ENCODE measurements around the gene EIF4EBP2.

EIF4EBP2 gene

DNA sequence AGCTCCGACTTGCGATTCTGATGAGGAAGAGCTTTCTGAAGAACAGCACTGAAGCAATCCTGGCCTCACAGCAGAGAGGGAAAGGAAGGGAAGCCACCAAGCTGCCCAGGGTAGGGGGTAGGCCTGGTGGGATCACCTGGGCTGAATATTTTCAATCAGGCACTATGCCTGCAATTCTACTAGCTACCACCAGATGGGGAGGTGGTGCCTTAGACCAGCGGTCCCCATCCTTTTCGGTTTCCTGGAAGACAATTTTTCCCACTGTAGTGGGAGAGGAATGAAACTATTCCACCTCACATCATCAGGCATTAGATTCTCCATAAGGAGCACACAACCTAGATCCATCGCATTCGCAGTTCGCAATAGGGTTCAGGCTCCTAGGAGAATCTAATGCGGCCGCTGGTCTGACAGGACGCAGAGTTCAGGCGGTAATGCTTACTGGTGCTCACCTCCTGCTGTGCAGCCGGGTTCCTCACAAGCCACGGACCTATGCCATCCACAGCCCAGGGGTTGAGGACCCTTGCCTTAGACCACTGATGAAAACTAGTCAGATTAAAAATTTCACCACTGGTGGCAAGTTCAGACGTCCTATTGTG is 24.3 kb upstream of the EIF4EBP2 start:
- no peak for DNase-seq

- no peak for DNase-seq
Measured at GRCh38 chr10:70380350-70381135, 23.4 kb upstream of the EIF4EBP2 start.

- no peak for DNase-seq
Measured at GRCh38 chr10:70381471-70382421, 22.2 kb upstream of the EIF4EBP2 start.

- DNase-seq = no peak
Measured at GRCh38 chr10:70391654-70392053, 12.3 kb upstream of the EIF4EBP2 start.

DNA sequence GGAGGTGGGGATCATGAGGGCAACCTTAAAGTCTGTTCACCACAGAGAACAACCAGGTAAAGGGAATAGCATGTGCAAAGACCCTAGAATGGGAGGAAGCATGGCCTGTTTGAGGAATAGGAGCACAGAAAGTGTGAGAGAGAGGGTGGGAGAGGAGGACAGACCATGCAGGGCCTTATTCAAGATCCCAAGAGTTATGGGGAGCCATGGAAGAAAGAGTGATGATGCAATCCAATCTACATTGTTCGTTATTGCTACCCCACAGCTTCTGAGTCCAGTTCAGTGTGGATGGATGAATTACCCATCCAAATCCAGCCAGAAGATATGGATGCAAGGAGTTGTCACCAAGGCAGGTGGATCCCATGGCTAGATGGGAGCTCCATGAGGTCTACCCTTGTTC is 7.8 kb upstream of the EIF4EBP2 start:
- DNase-seq = no peak

DNA sequence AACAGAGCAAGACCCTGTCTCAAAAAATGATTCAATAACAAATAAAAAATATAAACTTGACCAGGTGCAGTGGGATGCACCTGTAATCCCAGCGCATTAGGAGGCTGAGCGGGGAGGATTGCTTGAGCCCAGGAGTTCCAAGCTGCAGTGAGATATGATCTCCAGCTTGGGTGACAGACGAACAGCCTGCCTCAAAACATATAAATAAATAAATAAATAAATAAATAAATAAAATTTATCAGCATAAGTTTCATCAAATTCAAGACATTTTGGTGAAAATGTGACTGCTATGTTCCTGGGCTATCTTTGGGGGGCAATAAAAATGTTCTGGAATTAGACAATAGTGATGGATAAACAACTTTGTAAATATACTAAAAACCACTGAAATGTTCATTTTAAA is 4.8 kb upstream of the EIF4EBP2 start:
- DNase-seq = no peak

DNA sequence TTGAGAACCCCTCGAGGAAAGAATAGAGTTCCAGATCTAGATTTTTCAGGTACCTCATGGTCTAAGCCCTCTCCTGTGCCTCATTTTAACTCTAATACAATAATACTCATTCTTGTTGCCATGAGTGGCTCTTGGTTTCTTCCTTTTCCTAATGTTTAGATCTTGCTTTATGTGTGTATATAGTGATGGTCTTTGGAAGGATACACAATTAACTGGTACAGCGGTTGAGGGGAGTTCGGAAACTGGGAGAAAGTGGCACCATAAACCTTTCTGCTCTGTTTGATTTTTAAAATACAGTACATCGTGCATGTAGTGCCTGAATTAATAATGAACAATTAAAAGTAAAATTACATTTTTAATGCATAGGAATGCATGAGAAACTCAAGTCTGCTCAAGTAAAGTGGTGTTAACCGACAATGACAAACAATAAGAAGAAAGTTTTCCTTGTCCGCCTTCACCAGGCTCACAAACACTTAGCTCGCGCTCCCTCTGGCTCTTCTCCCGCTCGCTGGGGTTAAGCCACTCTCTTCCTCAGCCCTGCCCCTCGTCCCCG is 386 bp upstream of the EIF4EBP2 start:
- DNase-seq = no peak

- DNase-seq = no peak
Measured at GRCh38 chr10:70404787-70405036, 767 bp downstream of the EIF4EBP2 start.

GRCh38 chr10:70405037-70405824 is 1.3 kb downstream of the EIF4EBP2 start:
- DNase-seq = peak; percentile 11

- DNase-seq = no peak
Measured at GRCh38 chr10:70409772-70410171, 5.8 kb downstream of the EIF4EBP2 start.

DNA sequence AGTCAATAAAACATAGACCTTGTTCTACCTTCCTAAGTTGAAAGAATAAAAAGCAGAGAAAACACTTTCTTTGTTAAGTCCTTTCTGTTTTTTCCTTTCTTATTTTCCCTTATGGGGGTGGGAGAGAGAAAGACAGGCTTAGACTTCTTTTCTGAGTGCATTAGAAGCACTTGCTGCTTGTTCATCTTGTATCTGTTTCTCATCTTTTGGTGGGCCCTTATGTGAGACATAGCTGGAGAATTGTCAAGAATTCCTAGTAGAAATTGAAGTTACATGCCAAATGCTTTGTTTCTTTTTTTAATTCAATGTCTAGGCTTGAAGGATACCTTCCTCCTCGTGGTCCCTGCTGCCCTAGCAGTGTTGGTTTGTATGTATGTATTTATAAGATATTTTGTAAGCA is 6.7 kb downstream of the EIF4EBP2 start:
- DNase-seq = no peak

DNA sequence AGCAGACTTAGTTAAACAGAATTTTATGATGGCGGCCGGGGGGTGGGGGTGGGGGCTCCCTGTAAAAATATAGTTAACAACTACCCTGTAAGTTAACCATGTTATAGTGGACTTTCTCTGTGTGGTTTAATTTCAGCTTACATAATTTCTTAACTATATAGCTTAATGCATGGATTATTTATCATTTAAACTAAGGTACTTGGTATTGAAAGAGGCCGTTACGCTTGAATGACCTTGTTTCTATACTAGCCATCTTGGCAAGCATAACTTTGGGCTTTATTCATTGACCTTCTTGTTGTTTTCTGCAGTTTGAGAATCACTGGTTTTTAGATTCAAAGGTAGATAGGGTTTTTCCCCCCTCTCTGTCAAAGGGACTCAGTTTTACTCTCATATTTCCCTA is 8.4 kb downstream of the EIF4EBP2 start:
- no peak for DNase-seq

DNA sequence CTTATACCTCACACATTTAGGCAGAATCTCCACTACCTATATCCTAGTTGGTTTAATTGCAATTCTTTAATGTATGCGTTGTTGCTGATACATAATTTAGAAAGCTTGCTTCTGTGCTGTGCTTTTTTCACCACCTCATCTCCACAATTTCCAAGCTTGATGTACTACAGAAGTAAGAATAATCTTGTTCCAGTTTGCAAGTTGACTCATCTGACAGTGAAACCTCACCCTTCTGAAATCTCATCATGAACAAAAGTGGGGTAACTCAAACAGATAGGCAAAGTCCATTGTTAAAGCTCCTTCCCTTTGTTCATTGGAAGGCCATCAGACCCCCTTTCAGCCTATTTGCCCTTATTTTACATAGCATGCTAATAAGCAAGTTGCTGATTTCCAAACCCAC is 13.6 kb downstream of the EIF4EBP2 start:
- no peak for DNase-seq

DNA sequence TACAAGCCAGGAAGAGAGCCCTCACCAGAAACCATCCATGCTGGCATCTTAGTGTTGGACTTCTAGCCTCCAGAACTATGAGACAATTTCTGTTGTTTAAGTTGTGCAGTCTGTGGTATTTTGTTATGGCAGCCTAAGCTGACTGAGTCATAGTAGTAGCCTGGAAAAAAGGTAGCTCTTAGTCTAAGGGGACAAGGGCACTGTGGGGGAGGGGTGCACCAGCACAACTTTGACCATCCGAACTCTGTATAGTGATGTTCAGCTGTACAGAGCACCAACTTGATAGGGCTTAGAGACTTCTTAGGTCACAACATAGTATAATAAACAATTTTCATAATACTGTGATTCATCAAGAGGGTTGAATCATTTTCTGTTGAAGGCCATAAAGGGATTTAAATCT is 14.3 kb downstream of the EIF4EBP2 start:
- DNase-seq = no peak

GRCh38 chr10:70418713-70419112 is 14.8 kb downstream of the EIF4EBP2 start:
- DNase-seq = no peak

- DNase-seq = no peak
Measured at GRCh38 chr10:70424320-70424719, 20.4 kb downstream of the EIF4EBP2 start.

- DNase-seq = no peak
Measured at GRCh38 chr10:70425096-70425495, 21.2 kb downstream of the EIF4EBP2 start.

GRCh38 chr10:70426823-70427222 is 22.9 kb downstream of the EIF4EBP2 start:
- no peak for DNase-seq

GRCh38 chr10:70430493-70431445 is 26.8 kb downstream of the EIF4EBP2 start:
- no peak for DNase-seq

DNA sequence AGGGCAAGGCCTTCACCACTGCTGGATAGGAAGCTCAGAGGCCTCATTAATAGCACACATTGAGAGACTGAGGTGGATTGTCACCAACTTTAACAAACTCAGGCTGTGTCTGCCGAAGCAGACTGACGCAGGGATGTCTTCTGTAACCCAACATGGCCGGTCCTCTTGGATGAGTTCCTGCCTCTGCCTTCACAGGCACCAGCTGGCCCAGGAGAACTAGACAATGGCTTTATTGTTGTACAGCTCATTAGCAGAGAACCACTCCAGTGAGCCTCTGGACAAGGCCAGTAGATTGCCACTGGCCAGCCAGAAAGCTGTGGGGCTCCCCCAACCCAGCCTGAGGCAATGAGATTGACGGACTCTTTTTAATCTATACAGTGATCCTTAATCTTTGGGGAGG is 28.2 kb downstream of the EIF4EBP2 start:
- no peak for DNase-seq

GRCh38 chr10:70432561-70433263 is 28.8 kb downstream of the EIF4EBP2 start:
- DNase-seq = no peak
